ENCODE results near the gene MBOAT2.

Gene MBOAT2

GRCh38 chr2:8889978-8890377 is 113.5 kb downstream of the MBOAT2 start:
- no peak for DNase-seq

GRCh38 chr2:8888963-8889362 is 114.5 kb downstream of the MBOAT2 start:
- DNase-seq, result no peak

- peak; percentile 26 for DNase-seq
These were observed 116.6 kb downstream of the MBOAT2 start for GRCh38 chr2:8886876-8887275.

GRCh38 chr2:8886202-8886518 is 117.3 kb downstream of the MBOAT2 start:
- DNase-seq, result no peak

GRCh38 chr2:8885449-8886201 is 117.9 kb downstream of the MBOAT2 start:
- DNase-seq, result no peak

- DNase-seq, result no peak
These were observed 118.7 kb downstream of the MBOAT2 start for GRCh38 chr2:8884812-8885211.

GRCh38 chr2:8882094-8882493 is 121.4 kb downstream of the MBOAT2 start:
- DNase-seq, result peak; percentile 22

- DNase-seq, result no peak
These were observed 125.6 kb downstream of the MBOAT2 start for GRCh38 chr2:8877894-8878293.

- no peak for DNase-seq
These were observed 126.2 kb downstream of the MBOAT2 start for GRCh38 chr2:8877332-8877731.

- peak; percentile 47 for DNase-seq
These were observed 126.9 kb downstream of the MBOAT2 start for GRCh38 chr2:8876628-8877027.

- peak; percentile 69 for DNase-seq
These were observed 130.6 kb downstream of the MBOAT2 start for GRCh38 chr2:8872821-8873432.

GRCh38 chr2:8870441-8870840 is 133.0 kb downstream of the MBOAT2 start:
- no peak for DNase-seq

- no peak for DNase-seq
These were observed 136.1 kb downstream of the MBOAT2 start for GRCh38 chr2:8867363-8867762.

- no peak for DNase-seq
These were observed 140.0 kb downstream of the MBOAT2 start for GRCh38 chr2:8863331-8863953.

GRCh38 chr2:8862230-8862629 is 141.3 kb downstream of the MBOAT2 start:
- no peak for DNase-seq

GRCh38 chr2:8861797-8862196 is 141.7 kb downstream of the MBOAT2 start:
- DNase-seq, result no peak

- no peak for DNase-seq
These were observed 143.2 kb downstream of the MBOAT2 start for GRCh38 chr2:8860239-8860638.

- DNase-seq, result no peak
These were observed 144.6 kb downstream of the MBOAT2 start for GRCh38 chr2:8858910-8859309.

- no peak for DNase-seq
These were observed 145.2 kb downstream of the MBOAT2 start for GRCh38 chr2:8858264-8858663.

GRCh38 chr2:8857709-8858108 is 145.8 kb downstream of the MBOAT2 start:
- DNase-seq, result no peak

GRCh38 chr2:8856176-8856575 is 147.3 kb downstream of the MBOAT2 start:
- DNase-seq, result no peak

- no peak for DNase-seq
These were observed 148.5 kb downstream of the MBOAT2 start for GRCh38 chr2:8855010-8855409.

- DNase-seq, result no peak
These were observed 150.1 kb downstream of the MBOAT2 start for GRCh38 chr2:8853426-8853825.

- DNase-seq, result no peak
These were observed 151.5 kb downstream of the MBOAT2 start for GRCh38 chr2:8851811-8852560.

All from fibroblast of upper back skin (primary cell).